OCI-LY1 (cell line): Measurements from ENCODE around the gene DCUN1D5.

Source experiments
- H2AFZ ChIP-seq: fragments of 200-600 bp; sonication (generic), shearing (Covaris generic); 2 replicates; pipeline ENCODE4 v1.6.0; 2014; ENCODE audit warnings: antibody characterized with exemption, mild to moderate bottlenecking, low read length
- H3F3A ChIP-seq: fragments of 200-600 bp; sonication (generic), shearing (Covaris generic); 2 replicates; pipeline ENCODE4 v1.6.0; 2014; ENCODE audit warnings: mild to moderate bottlenecking, antibody characterized with exemption, low read length, moderate library complexity; ENCODE audit not compliant: insufficient read depth
- H3K27ac ChIP-seq: fragments of 200-600 bp; sonication (generic); 2 replicates; pipeline ENCODE4 v1.5.1; 2014; ENCODE audit warnings: low read length, mixed run types, mild to moderate bottlenecking, low read depth; ENCODE audit not compliant: poor library complexity, severe bottlenecking
- H3K27me3 ChIP-seq: fragments of 200-600 bp; sonication (generic); 2 replicates; pipeline ENCODE4 v1.6.0; 2014; ENCODE audit warnings: antibody characterized with exemption, mild to moderate bottlenecking, low read length, moderate library complexity; ENCODE audit not compliant: insufficient read depth
- H3K36me3 ChIP-seq: fragments of 200-600 bp; sonication (generic); 2 replicates; pipeline ENCODE4 v1.6.1; 2014; ENCODE audit warnings: mild to moderate bottlenecking, antibody characterized with exemption, low read length, moderate library complexity, mixed read lengths; ENCODE audit not compliant: insufficient read depth
- H3K4me1 ChIP-seq: fragments of 200-600 bp; sonication (generic); 2 replicates; pipeline ENCODE4 v1.5.1; 2014; ENCODE audit warnings: mild to moderate bottlenecking, low read length, moderate library complexity; ENCODE audit not compliant: insufficient read depth, severe bottlenecking
- H3K4me2 ChIP-seq: fragments of 200-600 bp; sonication (generic), shearing (Covaris generic); 2 replicates; pipeline ENCODE4 v1.6.1; 2014; ENCODE audit warnings: low read length
- H3K4me3 ChIP-seq: fragments of 200-600 bp; sonication (generic); 2 replicates; pipeline ENCODE4 v1.5.1; 2014; ENCODE audit warnings: low read length, low read depth, mild to moderate bottlenecking, mixed read lengths; ENCODE audit not compliant: poor library complexity, severe bottlenecking
- H3K79me2 ChIP-seq: fragments of 200-600 bp; shearing (Covaris generic); 2 replicates; pipeline ENCODE4 v1.6.1; 2016; ENCODE audit warnings: mixed run types, low read length, mixed read lengths; ENCODE audit not compliant: insufficient read depth
- H3K9ac ChIP-seq: fragments of 200-600 bp; sonication (generic), shearing (Covaris generic); 2 replicates; pipeline ENCODE4 v1.6.1; 2014; ENCODE audit warnings: mild to moderate bottlenecking, low read length, mixed read lengths
- H3K9me2 ChIP-seq: fragments of 200-600 bp; sonication (generic), shearing (Covaris generic); 2 replicates; pipeline ENCODE4 v1.6.1; 2014; ENCODE audit warnings: low read depth, mild to moderate bottlenecking, low read length, mixed read lengths
- H3K9me3 ChIP-seq: fragments of 200-600 bp; shearing (Covaris generic); 2 replicates; pipeline ENCODE4 v1.6.1; 2014; ENCODE audit warnings: low read length, mixed read lengths
- H4K20me1 ChIP-seq: fragments of 200-600 bp; sonication (generic), shearing (Covaris generic); 2 replicates; pipeline ENCODE4 v1.6.0; 2016; ENCODE audit warnings: mild to moderate bottlenecking, low read length; ENCODE audit not compliant: insufficient read depth
- EZH2 ChIP-seq: fragments of 200-600 bp; sonication (generic), shearing (Covaris generic); IDR thresholded peaks from 2 replicates; pipeline ENCODE4 v1.8.0; 2017; ENCODE audit warnings: borderline replicate concordance, mixed run types, mild to moderate bottlenecking, antibody characterized with exemption, low read length, moderate library complexity, mixed read lengths
- TF ChIP-seq, protein P1 (sequence below): fragments of 200-600 bp; sonication (generic), shearing (Covaris generic); IDR thresholded peaks from 2 replicates; pipeline ENCODE4 v1.5.1; 2017; ENCODE audit warnings: mild to moderate bottlenecking, antibody characterized with exemption, low read length, moderate library complexity, mixed read lengths

DCUN1D5 gene

DNA sequence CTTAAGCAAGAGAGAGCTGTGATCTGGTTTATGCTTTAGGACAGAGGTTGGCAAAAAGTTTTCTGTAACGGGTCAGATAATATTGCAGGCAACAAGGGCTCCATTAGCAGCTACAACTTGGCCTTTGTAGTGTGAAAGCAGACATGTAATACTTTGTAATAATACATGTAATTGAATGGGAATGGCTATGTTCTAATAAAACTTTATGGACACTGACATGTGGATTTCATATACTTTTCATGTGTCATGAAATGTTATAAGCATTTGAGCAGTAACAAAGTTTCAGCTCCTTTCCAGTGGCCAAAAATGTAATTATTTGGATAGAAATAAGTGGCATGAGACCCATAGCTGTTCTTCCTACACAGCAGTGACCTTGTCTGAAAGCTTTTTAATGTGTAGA is 20.4 kb upstream of the DCUN1D5 start:
- Histone ChIP-seq H4K20me1 (no peaks in the 10 kb centered on the region), H3K4me3 (no peak overlapping the region), H3K79me2 (no peaks in the 10 kb centered on the region), H3K27me3 (peaks cover under 1% of the 10 kb centered on the region; the same call in 1 of the 2 replicates), H3K4me2 (no peak overlapping the region), H3K9ac (no peak overlapping the region), H3K9me3 (no peaks in the 10 kb centered on the region), H3K27ac (no peak overlapping the region), H3K36me3 (no peaks in the 10 kb centered on the region), H2AFZ (no peak overlapping the region), H3K9me2 (no peaks in the 10 kb centered on the region), H3F3A (no peaks in the 10 kb centered on the region), H3K4me1 (peaks cover 14% of the 10 kb centered on the region)
- TF ChIP-seq, protein P1, sequence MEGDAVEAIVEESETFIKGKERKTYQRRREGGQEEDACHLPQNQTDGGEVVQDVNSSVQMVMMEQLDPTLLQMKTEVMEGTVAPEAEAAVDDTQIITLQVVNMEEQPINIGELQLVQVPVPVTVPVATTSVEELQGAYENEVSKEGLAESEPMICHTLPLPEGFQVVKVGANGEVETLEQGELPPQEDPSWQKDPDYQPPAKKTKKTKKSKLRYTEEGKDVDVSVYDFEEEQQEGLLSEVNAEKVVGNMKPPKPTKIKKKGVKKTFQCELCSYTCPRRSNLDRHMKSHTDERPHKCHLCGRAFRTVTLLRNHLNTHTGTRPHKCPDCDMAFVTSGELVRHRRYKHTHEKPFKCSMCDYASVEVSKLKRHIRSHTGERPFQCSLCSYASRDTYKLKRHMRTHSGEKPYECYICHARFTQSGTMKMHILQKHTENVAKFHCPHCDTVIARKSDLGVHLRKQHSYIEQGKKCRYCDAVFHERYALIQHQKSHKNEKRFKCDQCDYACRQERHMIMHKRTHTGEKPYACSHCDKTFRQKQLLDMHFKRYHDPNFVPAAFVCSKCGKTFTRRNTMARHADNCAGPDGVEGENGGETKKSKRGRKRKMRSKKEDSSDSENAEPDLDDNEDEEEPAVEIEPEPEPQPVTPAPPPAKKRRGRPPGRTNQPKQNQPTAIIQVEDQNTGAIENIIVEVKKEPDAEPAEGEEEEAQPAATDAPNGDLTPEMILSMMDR = no peak
- TF ChIP-seq EZH2 = no peak

DNA sequence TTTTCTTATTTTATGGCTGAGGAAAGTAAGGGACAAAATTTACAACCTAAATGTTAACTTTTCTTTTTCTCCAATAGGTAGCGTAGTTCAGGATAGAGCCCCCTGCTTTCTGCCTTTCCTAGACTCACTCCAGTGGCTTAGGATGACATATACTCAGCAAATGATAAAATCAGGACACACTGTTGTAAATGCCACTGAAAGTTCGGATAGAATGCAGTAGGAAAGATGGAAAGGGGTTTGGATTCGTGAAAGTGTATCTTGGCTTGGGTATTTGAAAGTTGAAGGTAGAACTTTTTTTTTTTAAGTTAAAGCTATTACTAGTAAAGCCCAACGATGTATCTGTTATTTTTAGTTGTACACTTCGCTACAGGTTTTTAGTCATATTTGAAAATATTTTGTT is 19.4 kb upstream of the DCUN1D5 start:
- Histone ChIP-seq H2AFZ (no peak overlapping the region), H3K9ac (no peak overlapping the region), H3K4me3 (no peak overlapping the region), H3K9me2 (no peaks in the 10 kb centered on the region), H3F3A (no peaks in the 10 kb centered on the region), H3K9me3 (no peaks in the 10 kb centered on the region), H3K4me1 (peaks cover 14% of the 10 kb centered on the region), H3K27me3 (peaks cover 4% of the 10 kb centered on the region; the same call in 1 of the 2 replicates), H3K27ac (no peak overlapping the region), H3K79me2 (no peaks in the 10 kb centered on the region), H4K20me1 (no peaks in the 10 kb centered on the region), H3K4me2 (no peak overlapping the region), H3K36me3 (no peaks in the 10 kb centered on the region)
- TF ChIP-seq, protein P1 = no peak
- TF ChIP-seq EZH2 = no peak

DNA sequence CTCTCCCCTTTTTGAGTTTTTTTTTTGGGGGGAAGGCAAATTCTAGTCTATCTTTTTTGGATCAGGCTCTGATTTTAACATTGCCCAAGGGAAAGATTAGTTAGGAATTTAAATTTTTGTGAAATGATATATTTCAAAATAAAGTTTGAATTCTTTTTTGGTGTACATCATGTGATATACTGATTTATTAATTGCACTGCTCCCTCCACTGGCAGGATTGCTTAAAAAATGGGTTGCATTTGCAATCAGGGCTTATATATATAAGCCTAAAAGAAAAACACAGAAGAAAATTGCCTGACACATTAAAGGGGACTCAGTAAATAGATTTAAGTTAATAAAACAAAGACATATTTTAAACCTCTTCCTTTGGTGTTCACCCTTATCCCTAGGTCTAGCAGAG is 18.4 kb upstream of the DCUN1D5 start:
- Histone ChIP-seq H3K9ac (no peak overlapping the region), H4K20me1 (no peaks in the 10 kb centered on the region), H3K27ac (no peak overlapping the region), H3K9me2 (no peaks in the 10 kb centered on the region), H3K4me2 (no peak overlapping the region), H3F3A (no peaks in the 10 kb centered on the region), H2AFZ (no peak overlapping the region), H3K27me3 (peaks cover 4% of the 10 kb centered on the region; the same call in 1 of the 2 replicates), H3K9me3 (no peaks in the 10 kb centered on the region), H3K79me2 (no peaks in the 10 kb centered on the region), H3K36me3 (no peaks in the 10 kb centered on the region), H3K4me1 (peaks cover 14% of the 10 kb centered on the region), H3K4me3 (no peak overlapping the region)
- TF ChIP-seq EZH2 = no peak
- TF ChIP-seq, protein P1 = peak; percentile 20; the same call in 1 of the 2 replicates
